Pericardium fibroblast (primary cell): ENCODE measurements around the gene SLC4A8. TPM values are rescaled to one million over a fixed set of nuclear protein-coding genes. Genes with fewer than 3 reads are reported as not detected.

Source experiments
- total RNA-seq: library from RNA; depleted of rRNA; stranded (reverse); fragments of >200 nt; gene quantifications from 2 replicates; pipeline ENCODE4 v1.2.3, GENCODE V29; 2015

Gene SLC4A8
- under 0.01 and 0.09 TPM in 2 replicates for total RNA-seq

DNA sequence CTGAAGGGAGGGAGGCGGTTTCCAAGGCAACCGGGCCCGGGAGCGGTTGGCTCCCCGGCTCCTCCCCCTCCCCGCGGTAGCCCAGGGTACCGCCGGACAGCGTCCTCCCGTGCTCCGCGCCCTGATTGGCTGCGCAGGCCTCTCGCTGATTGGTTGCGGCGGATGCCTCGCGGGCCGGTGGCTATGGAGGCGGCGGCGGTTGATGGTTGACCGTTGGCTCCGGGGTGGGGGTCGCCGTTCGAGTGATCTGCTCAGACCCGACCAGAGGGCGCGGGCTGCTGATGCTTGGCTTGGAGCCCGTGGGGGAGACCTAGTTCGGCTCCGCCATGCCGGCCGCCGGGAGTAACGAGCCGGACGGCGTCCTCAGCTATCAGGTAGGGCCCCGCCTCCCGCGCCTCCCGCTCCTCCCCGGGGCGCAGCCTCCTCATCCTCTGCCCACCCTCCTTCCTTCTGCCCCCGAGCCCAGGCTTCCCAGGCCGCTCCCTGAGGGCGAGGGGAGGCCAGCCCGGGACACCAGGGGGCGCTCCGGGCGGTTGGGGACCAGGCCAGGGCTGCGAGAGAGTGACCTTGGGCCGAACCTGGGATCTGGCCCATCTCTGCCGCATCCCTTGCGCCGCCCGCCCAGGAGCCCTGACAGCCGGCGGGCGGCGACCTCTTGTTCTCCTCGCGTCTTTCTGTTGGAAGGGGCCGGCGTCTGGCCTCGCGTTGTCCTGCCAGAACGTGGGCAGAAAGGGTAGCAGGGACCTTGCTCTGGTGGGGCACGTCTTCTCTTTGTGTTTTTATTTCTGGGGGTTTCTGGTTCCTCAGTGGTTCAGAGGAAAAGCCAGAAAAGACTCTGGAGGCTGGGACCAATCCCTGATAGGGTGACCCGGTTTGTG is at the start of gene SLC4A8:
SLC4A8 (plus strand) TSS at position 170 of the 878 bp plus-strand sequence; CDS start at position 327, 157 bp downstream.

GRCh38 chr12:51391283-51392123 is 33.1 kb upstream of the SLC4A8 start, which contains the start of gene GALNT6:
Gene GALNT6 (minus strand): TSS chr12:51391406. CDS start chr12:51379781, 11,625 bp downstream.

Other genes with a start within 250 kb of the SLC4A8 start
- 1.6 and 2.2 TPM in 2 replicates for gene POU6F1, start 206.8 kb upstream of the SLC4A8 start, total RNA-seq
- gene DAZAP2, start 186.0 kb upstream of the SLC4A8 start, total RNA-seq: 155 and 192 TPM in 2 replicates
- 13.7 and 22.2 TPM in 2 replicates for gene SMAGP, start 154.4 kb upstream of the SLC4A8 start, total RNA-seq
- not detected in 2 replicates for gene BIN2, start 100.7 kb upstream of the SLC4A8 start, total RNA-seq
- not detected in 2 replicates for gene CELA1, start 78.2 kb upstream of the SLC4A8 start, total RNA-seq
- gene GALNT6, start 33.4 kb upstream of the SLC4A8 start, total RNA-seq: 0.34 and 0.58 TPM in 2 replicates
- gene SCN8A, start 166.4 kb downstream of the SLC4A8 start, total RNA-seq: 0.35 and 0.77 TPM in 2 replicates